Measurements from ENCODE around the gene NUMB.

The NUMB gene

DNA sequence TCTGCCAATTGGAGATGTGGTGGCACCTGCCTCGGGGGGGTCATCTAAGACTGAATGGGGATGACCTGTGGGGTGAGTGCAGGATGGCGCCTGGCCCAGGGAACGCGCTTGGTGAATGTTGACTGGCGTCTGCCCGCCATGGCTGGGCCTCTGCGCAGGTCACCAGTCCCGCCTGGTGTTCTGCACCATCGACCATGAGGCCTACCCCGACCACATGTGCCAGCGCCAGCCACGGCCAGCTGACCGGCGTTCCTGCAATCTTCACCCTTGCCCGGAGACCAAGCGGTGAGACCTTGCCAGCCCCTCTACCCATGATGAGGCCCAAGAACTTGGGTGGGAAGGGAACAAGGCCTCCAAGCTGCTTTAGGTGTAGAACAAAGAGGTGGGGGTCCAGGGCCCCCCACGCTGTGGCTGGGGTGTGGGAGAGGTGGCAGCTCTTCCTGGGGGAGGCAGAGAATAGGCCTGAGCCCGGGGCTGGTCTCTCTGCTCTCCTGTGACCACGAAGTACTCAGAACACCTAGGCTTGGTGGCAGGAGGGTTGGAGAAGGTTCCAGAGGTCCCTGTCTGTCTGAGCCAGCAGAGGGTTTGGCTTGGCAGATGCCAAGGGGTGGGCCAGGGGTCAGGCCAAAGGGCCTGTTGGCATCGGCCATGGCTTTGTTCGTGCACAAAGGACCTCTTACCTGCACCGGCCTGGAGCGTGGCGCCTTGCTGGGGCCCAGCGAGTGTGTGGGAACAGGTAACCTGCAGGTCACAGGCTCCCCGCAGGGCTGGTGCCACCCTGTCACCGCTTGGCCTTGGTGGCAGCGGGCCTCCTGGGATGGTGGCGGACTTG lies 205.6 kb downstream of the NUMB start:
- TF ChIP-seq, protein P1, sequence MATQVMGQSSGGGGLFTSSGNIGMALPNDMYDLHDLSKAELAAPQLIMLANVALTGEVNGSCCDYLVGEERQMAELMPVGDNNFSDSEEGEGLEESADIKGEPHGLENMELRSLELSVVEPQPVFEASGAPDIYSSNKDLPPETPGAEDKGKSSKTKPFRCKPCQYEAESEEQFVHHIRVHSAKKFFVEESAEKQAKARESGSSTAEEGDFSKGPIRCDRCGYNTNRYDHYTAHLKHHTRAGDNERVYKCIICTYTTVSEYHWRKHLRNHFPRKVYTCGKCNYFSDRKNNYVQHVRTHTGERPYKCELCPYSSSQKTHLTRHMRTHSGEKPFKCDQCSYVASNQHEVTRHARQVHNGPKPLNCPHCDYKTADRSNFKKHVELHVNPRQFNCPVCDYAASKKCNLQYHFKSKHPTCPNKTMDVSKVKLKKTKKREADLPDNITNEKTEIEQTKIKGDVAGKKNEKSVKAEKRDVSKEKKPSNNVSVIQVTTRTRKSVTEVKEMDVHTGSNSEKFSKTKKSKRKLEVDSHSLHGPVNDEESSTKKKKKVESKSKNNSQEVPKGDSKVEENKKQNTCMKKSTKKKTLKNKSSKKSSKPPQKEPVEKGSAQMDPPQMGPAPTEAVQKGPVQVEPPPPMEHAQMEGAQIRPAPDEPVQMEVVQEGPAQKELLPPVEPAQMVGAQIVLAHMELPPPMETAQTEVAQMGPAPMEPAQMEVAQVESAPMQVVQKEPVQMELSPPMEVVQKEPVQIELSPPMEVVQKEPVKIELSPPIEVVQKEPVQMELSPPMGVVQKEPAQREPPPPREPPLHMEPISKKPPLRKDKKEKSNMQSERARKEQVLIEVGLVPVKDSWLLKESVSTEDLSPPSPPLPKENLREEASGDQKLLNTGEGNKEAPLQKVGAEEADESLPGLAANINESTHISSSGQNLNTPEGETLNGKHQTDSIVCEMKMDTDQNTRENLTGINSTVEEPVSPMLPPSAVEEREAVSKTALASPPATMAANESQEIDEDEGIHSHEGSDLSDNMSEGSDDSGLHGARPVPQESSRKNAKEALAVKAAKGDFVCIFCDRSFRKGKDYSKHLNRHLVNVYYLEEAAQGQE (IDR thresholded peaks at IDR 0.05; ENCODE audit: insufficient read depth in 1 of 2, low read depth in 2 of 2, low read length in 2 of 2) = no peak
- TF ChIP-seq FOXP2 (optimal IDR thresholded peaks at IDR 0.05; ENCODE audit: borderline replicate concordance, extremely low read depth, extremely low read length, insufficient read depth) (no peak), SIN3A (IDR thresholded peaks at IDR 0.05; ENCODE audit: borderline replicate concordance, insufficient read depth, low read length) (no peak), TAF1 (IDR thresholded peaks at IDR 0.05; ENCODE audit: borderline replicate concordance, insufficient read depth, low read length) (no peak), POLR2AphosphoS5 (IDR thresholded peaks at IDR 0.05; ENCODE audit: low read depth, low read length) (no peak)

DNA sequence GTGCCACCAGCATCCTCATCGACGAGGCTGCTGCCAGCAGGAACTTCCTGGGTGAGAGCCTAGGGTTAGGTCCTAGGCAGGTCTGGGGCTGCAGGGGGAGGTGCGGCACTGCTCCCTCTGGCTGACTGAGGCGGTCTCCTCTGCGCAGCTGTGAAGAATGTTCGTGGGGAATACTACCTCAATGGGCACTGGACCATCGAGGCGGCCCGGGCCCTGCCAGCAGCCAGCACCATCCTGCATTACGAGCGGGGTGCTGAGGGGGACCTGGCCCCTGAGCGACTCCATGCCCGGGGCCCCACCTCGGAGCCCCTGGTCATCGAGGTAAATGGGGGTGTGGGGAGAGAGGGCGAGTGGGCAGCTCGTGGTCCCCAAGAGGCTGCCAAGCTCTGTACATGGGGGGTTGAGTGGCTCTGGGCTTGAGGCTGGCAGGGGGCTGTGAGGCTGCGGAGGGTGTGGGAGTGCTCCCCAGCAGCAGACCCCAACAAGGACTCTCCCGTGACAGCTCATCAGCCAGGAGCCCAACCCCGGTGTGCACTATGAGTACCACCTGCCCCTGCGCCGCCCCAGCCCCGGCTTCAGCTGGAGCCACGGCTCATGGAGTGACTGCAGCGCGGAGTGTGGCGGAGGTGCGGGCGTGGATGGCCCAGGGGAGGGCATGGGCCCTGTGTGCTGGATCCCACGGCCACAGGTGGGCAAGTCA lies 206.7 kb downstream of the NUMB start:
- no peak for TF ChIP-seq TAF1 (IDR thresholded peaks at IDR 0.05; ENCODE audit: borderline replicate concordance, insufficient read depth, low read length)
- no peak for TF ChIP-seq SIN3A (IDR thresholded peaks at IDR 0.05; ENCODE audit: borderline replicate concordance, insufficient read depth, low read length)
- TF ChIP-seq, protein P1 (IDR thresholded peaks at IDR 0.05; ENCODE audit: insufficient read depth in 1 of 2, low read depth in 2 of 2, low read length in 2 of 2) = no peak
- TF ChIP-seq POLR2AphosphoS5 (IDR thresholded peaks at IDR 0.05; ENCODE audit: low read depth, low read length) = no peak
- TF ChIP-seq FOXP2 (optimal IDR thresholded peaks at IDR 0.05; ENCODE audit: borderline replicate concordance, extremely low read depth, extremely low read length, insufficient read depth) = no peak

DNA sequence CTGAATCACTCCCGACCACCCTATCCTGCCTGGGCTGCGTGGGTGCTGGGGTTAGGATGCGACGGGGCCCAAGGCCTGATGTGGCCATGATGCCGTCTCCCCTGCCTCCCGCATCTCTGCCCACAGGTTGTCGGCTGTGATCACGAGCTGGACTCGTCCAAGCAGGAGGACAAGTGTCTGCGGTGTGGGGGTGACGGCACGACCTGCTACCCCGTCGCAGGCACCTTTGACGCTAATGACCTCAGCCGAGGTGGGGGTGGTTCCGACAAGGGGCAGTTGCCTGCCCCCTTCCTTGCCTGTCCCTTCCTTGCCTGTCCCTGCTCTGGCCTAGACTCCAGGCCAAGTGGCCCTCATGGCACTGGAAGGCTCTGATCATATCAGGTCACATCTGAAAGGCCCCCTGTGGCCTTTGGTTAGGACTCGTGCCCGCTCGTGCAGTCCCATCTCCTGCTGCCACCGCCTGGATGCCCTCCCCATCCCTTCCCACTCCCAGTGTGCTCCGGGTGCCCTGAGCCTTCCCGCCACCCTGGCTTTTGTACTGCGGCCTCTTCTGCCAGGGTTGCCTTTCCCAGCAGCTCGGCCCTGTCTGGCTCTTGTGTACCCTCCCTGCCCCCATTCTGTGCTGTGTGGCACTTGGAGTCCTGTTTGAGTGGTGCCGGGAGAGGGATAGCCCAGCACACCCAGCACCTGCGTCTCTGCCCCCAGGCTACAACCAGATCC lies 207.4 kb downstream of the NUMB start:
- TF ChIP-seq, protein P1 (IDR thresholded peaks at IDR 0.05; ENCODE audit: insufficient read depth in 1 of 2, low read depth in 2 of 2, low read length in 2 of 2) = no peak
- no peak for TF ChIP-seq FOXP2 (optimal IDR thresholded peaks at IDR 0.05; ENCODE audit: borderline replicate concordance, extremely low read depth, extremely low read length, insufficient read depth)
- no peak for TF ChIP-seq TAF1 (IDR thresholded peaks at IDR 0.05; ENCODE audit: borderline replicate concordance, insufficient read depth, low read length)
- no peak for TF ChIP-seq POLR2AphosphoS5 (IDR thresholded peaks at IDR 0.05; ENCODE audit: low read depth, low read length)
- no peak for TF ChIP-seq SIN3A (IDR thresholded peaks at IDR 0.05; ENCODE audit: borderline replicate concordance, insufficient read depth, low read length)

DNA sequence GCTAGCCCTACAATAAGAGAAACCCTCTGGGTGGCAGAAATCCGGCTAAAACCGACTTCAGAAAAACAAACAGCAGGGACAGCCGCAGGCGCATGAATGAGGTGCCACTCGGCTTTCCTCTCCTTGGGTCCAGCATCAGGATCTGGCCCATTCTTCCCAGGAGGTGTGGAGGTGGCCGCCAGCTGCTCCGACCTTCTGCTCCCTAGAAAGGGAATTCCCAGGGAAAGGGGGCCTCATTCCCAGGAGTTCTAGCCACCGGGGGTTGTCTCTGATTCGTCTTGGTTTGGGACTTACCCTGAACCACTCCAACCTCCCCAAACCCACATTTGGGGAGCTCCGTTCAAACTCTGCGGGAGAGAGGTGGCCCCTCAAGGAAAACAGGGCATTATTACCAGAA lies 208.0 kb downstream of the NUMB start:
- no peak for TF ChIP-seq TAF1 (IDR thresholded peaks at IDR 0.05; ENCODE audit: borderline replicate concordance, insufficient read depth, low read length)
- no peak for TF ChIP-seq POLR2AphosphoS5 (IDR thresholded peaks at IDR 0.05; ENCODE audit: low read depth, low read length)
- TF ChIP-seq, protein P1 (IDR thresholded peaks at IDR 0.05; ENCODE audit: insufficient read depth in 1 of 2, low read depth in 2 of 2, low read length in 2 of 2) = no peak
- no peak for TF ChIP-seq FOXP2 (optimal IDR thresholded peaks at IDR 0.05; ENCODE audit: borderline replicate concordance, extremely low read depth, extremely low read length, insufficient read depth)
- TF ChIP-seq SIN3A (IDR thresholded peaks at IDR 0.05; ENCODE audit: borderline replicate concordance, insufficient read depth, low read length) = no peak

All from PFSK-1 (cell line).